HG03439 (cell line): ENCODE results near the gene MEOX1.
"Not testable (repeated sequence)": the region's sequence is repeated elsewhere in the genome, so short reads cannot be mapped to it uniquely, and the experiment has no call there.

Experiments
- ATAC-seq: cut with Tn5 transposase; IDR thresholded peaks from one replicate; pipeline ENCODE4 v1.9.1; 2021; ENCODE audit warnings: mild to moderate bottlenecking, moderate library complexity; ENCODE audit not compliant: unreplicated experiment

MEOX1 gene

DNA sequence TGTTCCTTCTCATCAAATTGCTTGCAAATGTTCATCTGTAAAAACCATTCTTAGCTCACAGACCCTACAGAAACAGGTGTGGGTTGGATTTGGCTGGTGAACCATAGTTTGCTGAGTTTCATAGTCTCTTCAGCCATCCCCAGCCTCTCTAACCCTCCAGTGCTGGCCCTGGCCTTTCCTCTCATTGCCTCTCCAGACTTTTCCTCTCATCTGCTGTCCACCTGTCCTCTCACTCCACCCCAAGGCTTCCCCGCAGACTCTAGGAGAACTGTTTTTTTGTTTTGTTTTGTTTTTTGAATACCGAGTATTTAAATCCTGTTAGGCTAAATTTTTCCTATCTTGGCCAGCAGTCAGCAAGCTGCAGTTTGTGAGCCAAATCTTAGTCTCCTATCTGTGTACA lies 41.1 kb downstream of the MEOX1 start:
- ATAC-seq, result no peak

DNA sequence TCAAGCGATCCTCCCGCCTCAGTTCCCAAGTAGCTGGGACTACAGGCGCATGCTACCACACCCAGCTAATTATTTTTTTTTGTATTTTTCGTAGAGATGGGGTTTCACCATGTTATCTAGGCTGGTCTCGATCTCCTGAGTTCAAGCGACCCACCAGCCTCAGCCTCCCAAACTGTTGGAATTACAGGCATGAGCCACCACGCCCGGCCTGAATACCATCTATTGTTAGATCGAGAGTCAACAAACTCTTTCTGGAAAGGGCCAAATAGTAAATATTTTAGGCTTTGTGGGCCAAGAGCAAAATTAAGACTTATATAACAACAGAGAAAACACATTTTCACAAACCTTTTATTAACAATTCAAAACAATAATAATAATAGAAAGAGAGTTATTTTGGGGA lies 41.6 kb downstream of the MEOX1 start:
- ATAC-seq, result no peak

DNA sequence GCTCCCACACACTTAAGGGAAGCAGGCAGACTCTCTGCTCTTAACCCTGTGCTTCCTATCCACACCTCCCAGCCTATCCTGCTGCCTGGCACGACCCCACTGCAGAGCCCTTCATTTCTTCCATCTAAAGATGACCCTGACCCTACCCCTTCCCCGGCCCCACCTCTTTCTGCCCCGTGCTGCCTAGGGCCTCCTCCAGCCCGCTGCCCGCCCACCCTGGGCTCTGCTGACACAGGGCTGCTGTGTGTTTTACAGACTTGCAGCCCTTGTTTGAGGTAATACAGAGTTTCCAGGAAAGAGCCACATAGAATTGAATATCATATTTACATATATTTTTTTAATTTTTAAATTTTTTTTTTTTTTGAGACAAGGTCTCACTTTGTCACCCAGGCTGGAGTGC lies 42.0 kb downstream of the MEOX1 start:
- ATAC-seq, result no peak

DNA sequence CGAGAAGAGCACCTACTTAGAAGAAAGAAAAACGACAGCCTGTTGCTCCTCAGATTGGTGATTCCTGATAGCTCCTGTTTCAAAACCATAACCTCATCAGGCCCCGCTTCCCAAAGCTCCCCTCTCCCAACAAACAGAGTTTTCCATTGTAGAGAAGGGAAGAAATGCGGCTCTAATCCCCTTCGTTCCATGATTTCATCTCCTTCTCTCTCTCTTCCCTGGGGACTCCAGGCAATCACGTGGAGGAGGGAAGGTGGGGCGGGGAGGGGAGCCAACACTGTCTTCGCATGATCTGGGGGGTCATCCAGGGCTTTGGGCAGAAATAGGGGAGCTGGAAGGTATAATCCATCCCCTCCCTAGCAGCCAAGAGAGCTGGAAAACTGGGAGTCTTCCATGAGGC lies 43.4 kb downstream of the MEOX1 start:
- no peak for ATAC-seq

DNA sequence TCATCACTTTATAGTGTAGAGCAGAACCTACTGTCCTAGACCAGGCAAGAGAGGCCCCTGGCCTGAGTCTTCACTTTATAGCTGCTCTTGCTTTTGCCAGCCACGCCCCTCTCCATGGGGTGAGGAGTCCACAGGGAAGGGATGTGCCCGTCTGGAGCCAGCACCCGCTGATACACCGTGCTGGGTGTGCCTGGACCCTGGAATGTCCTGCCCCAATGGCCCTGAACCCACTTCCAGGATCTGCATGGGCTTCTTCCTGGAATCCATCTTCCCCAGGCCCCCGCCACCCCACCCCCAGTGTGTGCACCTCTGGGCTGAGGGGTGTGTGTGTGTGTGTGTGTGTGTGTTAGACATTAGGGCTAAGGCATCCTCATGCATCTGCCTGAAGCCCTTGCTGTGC lies 44.9 kb downstream of the MEOX1 start:
- no peak for ATAC-seq

DNA sequence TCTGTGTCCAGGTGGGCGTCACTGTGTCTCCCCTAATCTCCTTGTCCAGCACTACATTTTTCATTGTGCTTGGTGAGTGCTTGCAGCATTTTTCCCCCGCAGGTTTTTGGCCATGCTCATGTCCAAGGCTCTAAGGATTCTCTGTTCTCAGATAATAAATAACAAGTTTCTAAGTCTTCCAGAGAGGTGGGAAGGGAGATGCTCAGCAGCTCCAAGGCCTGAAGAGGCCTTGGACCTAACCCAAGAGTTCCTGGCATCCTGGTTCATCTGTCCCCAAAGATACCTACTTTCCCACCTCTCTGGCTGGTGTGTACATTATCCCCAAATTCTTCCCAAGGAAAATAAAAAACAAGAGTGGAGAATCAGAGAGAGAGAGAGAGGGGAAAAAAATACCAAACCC lies 45.3 kb downstream of the MEOX1 start:
- ATAC-seq, result no peak

- no peak for ATAC-seq
Measured at GRCh38 chr17:43616029-43616351, 45.7 kb downstream of the MEOX1 start.

DNA sequence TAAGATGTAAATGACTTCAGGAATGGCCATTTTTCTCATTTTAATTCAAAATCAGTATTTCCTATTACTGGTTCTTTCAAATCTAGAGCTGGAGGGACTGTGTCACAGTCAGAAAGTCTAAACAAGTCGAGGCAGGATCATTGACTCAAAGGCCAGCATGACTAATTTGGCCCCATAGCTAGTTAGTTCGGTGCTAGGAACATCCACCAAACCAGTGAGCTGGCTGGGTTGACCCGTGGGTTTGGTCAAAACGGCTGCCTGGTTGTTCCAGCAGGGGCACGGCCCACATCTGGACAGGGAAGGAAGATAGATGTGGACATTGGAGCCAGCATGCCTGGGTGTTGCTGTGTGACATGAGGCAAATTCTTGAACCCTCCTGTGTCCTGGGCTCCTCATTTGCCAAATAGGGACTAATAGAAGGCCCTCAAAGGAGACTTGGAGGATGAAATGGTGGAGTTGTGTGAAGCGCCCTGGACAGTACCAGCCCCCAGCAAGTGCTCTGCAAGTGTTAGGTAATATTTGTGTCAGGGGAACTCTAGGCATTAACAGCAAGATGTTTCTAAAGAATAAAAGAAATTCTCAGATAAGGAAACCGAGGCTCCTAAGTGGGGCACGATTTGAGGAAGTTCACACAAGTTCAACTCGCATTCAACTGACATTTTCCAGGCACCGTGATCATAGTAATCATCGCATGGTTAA lies 46.2 kb downstream of the MEOX1 start:
- ATAC-seq, result no peak

GRCh38 chr17:43614561-43614960 lies 47.2 kb downstream of the MEOX1 start:
- no peak for ATAC-seq

DNA sequence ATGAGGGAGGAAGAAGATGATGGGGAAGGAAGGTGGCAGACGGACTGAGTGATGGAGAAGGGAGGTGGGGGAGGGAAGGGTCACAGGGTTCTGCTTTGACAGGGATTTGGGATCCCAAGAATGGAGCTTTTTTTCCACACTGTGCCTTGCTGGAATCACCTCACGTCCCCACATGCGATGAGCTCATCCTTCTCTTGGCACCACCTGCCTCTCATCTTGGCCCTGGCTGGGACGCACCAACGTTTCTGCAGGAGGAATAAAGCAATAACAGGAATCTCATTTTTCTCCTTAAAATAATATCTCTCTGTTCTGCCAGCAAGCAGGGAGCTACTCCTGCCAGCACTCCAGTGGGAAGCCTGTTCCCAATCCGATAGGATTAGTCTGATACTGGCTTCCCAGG lies 47.8 kb downstream of the MEOX1 start:
- no peak for ATAC-seq

DNA sequence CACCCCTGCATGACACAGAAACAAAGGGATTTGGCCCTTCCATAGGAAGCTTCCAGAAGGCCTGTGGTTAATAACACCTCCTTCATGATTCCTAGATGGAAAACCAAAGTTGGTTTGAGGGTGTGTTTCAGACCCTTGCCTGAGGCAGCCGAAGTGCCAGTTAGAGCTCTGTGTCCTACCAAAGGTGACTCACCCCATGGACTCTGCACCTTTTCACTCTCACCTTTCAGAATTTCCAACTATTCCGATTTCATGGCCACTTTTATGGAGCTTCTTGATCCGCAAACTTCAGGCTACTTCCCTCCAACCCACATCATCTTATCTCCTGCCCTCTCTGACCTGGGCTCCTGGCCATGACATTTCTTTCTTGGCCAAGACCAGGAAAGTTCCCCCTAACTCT lies 49.2 kb downstream of the MEOX1 start:
- no peak for ATAC-seq

- no peak for ATAC-seq
Measured at GRCh38 chr17:43611230-43611969, 50.3 kb downstream of the MEOX1 start.

DNA sequence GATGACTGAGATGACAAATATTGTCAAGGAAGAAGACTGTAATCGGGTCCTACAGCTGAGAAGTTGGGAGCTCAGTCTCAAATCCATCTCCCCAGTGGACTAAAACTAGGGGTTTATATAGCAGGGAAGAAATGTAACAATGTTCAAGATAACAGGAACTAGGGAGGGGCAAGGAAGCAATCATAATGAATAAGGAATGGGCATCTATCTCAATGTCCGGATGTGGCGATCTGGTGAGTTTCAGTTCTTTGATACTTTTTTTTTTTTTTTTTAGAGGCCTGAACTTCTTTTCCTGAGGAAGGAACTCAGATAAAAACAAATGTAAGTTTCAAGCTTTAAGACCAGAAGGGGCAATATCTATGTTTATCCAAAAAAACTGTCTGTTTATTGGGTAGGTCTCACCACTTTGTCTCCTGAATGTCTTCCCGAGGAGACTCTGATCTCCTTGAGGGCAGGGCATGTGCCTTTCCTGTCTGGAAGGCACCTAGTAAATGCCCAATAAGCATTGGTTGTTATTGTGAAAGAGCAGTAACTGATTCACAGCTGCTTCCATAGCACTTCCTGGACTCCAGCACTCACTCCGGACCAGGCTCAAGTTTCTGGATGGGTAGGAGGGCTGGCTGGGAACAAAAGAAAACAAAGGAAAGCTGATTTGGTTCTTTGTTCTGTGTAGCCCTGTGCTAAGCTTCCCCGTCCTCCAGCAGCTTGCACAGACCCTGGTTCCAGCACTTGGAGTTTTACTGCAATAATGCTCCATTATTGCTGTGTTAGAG lies 51.9 kb downstream of the MEOX1 start:
- no peak for ATAC-seq

- ATAC-seq, result no peak
Measured at GRCh38 chr17:43608313-43608712, 53.4 kb downstream of the MEOX1 start.

DNA sequence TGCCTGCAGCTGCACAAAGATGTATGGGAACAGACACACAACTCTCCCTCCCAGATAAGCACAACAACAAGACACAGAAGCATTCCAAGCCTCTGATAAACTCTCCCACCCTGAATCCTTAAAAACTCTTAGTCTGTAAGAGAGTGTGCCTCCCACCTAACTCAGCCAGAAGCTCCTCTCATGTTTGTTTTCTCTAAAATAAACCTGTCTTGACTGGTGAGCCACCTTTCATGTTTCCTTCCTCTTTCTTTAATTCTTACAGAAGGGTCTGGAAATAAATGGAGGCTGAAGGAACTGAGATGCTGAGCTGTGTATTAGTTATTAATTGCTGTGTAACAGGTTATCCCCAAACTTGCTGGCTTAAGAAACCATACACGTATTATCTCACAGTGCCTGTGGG lies 57.2 kb downstream of the MEOX1 start:
- ATAC-seq, result no peak

- no peak for ATAC-seq
Measured at GRCh38 chr17:43603321-43603720, 58.4 kb downstream of the MEOX1 start.

- ATAC-seq, result not testable (repeated sequence)
Measured at GRCh38 chr17:43602556-43602955, 59.2 kb downstream of the MEOX1 start.

- no peak for ATAC-seq
Measured at GRCh38 chr17:43601280-43602039, 60.3 kb downstream of the MEOX1 start.

- ATAC-seq, result no peak
Measured at GRCh38 chr17:43599835-43600234, 61.9 kb downstream of the MEOX1 start.

DNA sequence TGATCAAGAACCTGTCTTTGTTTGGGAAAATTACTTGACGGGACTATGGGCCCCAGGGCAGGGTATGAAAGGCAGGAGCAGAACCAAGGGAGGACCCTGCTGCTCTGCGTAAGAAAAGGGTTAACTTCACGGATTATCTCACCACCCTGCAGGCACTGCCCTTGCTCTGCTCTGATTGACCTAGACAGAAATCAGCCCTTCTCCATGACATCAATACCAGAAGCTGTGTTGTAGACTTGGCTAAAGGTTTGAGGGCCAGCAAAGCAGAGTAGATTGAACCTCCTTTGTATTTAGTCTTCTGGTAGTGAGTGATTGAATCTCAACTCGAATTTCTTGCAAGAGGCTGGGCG lies 62.7 kb downstream of the MEOX1 start:
- ATAC-seq, result no peak

DNA sequence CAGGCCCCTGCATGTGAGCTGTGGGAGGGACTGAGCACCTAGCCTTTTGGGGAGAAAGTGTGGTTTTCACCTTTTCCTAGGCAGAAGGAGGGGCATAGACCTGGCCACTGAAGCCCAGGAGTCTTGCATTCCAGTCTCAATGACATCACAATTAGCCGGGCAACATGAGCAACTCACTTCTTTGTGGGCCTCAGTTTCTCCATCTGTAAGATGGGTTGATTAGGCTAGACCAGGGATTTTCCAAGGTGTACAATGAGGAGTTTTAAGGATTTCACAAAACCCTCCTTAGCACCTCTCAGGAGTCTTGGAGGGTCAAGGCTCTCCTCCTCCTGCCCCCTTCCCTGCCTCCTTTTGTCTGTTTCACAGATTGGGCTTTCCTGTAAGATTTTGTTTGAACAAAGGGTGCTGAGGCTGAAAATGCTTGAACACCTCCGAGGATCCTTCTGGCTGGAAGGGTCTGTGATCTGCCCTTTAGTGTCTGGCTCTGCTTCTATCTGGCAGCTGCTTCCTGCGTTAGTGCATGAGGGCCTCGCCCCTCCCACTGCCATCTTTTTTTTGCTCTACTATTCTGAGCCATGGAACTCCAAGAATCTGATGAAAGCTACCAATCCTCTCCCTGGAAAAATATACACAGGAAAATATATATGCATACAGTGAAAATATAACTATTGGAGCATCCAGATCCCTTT lies 63.2 kb downstream of the MEOX1 start:
- ATAC-seq, result no peak
